Stimulated activated CD4-positive, alpha-beta T cell treated with anti-CD3 and anti-CD28 coated beads, Interleukin-1b, Interleukin-23, amount 100 ng/mL, for 24 hours (primary cell): ENCODE measurements around the gene DPAGT1.
A peak's percentile ranks its signal among the peaks of the same experiment; 100 is the strongest.
"Not testable (repeated sequence)": the region's sequence is repeated elsewhere in the genome, so short reads cannot be mapped to it uniquely, and the experiment has no call there.

Experiments
- DNase-seq, 4 experiments: peaks; one replicate each; pipeline ENCODE4 v3.0.0-alpha.2; 2020; ENCODE audit warnings: low read depth in 4 of 4, low spot score in 1 of 4

The DPAGT1 gene

GRCh38 chr11:119101759-119102423, at the start of gene DPAGT1:
Gene DPAGT1, minus strand, starts transcription at chr11:119101853. Its CDS starts 198 bp downstream, at chr11:119101655.
- peak in 3 of 4 experiments; percentile 52 to 78 (median 76) for DNase-seq

- DNase-seq: no peak
Observed at GRCh38 chr11:119149786-119150275, 48.2 kb upstream of the DPAGT1 start.

DNA sequence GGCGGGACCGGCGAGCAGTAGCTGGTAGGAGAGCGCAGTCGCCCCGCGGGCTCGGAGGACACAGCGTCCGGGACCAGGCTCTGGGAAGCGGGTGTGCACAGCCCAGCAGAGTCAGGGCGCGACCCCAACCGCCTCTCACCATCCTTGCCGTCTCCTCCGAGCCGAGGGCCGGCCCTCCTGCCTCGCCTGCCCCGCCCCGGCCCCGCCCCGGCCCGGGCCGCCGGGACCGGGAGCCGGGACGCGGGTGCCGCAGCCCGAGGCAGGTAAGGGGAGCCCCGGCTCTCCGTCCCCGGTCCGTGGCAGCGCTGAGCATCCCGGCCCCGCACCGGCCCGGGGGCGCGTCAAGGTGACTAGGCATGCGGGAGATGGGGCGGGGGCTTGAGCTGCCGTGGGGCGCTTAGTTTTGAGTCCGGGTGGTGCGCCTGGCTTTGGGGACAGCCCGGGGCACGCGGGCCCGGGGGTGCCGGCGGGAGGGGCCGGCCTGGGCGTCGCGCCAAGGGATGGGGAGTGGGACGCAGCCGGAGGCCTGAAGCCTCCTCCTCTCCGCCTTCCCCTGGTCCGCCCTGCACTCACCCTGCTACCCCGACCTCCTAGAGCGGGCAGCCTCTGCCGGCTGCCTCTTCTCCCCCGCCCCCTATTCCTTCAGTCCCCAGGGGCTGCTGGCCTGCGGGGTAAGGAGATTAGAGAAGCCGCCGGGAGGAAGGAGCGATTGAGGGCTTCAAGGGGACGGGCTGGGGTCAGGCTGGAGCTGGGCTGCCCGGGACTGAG, 47.5 kb upstream of the DPAGT1 start, which contains the start of gene ABCG4:
Gene ABCG4 (plus strand): TSS at position 35 of the 768 bp plus-strand sequence. CDS start 914 bp downstream, outside the sequence.
- no peak for DNase-seq

- no peak for DNase-seq
Observed at GRCh38 chr11:119148720-119149017, 47.0 kb upstream of the DPAGT1 start.

- no peak for DNase-seq
Observed at GRCh38 chr11:119147604-119148333, 46.1 kb upstream of the DPAGT1 start.

- DNase-seq: no peak
Observed at GRCh38 chr11:119145551-119145950, 43.9 kb upstream of the DPAGT1 start.

- no peak for DNase-seq
Observed at GRCh38 chr11:119144825-119145486, 43.3 kb upstream of the DPAGT1 start.

- DNase-seq: not testable (repeated sequence)
Observed at GRCh38 chr11:119139276-119139675, 37.6 kb upstream of the DPAGT1 start.

- no peak for DNase-seq
Observed at GRCh38 chr11:119134389-119134978, 32.8 kb upstream of the DPAGT1 start.

- DNase-seq: no peak
Observed at GRCh38 chr11:119130662-119131061, 29.0 kb upstream of the DPAGT1 start.

GRCh38 chr11:119126675-119127268, 25.1 kb upstream of the DPAGT1 start:
- DNase-seq: no peak

DNA sequence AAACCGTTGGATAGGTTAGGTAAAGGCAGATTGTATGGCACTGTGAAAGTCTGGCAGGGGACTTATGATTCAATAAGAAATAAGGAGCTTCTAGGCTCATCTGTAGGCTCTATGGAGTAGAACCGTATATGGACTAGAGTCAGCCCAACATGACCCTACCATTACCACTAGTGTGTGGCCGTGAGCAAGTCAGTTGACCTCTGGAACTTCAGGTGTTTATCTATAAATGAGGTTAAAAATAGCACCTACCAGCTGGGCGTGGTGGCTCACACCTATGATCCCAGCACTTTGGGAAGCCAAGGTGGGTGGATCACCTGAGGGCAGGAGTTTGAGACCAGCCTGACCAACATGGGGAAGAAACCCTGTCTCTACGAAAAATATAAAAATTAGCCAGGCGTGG, 24.2 kb upstream of the DPAGT1 start:
- no peak for DNase-seq

DNA sequence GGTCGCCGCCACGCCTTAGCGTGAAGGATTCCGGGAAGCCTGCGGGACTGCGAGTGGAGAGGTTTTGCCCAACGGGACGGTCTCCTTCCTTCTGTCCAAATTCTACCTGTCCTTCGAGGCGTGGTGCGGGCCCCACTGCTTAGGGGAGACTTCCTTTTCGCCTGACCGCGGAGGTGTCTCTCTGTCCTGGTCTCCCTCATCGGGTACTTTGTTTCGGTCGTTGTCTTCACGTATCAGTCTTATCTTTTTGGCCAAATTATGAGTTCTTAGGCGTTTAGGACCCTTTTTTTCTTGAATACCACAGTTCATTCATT, 20.1 kb upstream of the DPAGT1 start:
- peak in 2 of 4 experiments; percentile 33 to 37 for DNase-seq

DNA sequence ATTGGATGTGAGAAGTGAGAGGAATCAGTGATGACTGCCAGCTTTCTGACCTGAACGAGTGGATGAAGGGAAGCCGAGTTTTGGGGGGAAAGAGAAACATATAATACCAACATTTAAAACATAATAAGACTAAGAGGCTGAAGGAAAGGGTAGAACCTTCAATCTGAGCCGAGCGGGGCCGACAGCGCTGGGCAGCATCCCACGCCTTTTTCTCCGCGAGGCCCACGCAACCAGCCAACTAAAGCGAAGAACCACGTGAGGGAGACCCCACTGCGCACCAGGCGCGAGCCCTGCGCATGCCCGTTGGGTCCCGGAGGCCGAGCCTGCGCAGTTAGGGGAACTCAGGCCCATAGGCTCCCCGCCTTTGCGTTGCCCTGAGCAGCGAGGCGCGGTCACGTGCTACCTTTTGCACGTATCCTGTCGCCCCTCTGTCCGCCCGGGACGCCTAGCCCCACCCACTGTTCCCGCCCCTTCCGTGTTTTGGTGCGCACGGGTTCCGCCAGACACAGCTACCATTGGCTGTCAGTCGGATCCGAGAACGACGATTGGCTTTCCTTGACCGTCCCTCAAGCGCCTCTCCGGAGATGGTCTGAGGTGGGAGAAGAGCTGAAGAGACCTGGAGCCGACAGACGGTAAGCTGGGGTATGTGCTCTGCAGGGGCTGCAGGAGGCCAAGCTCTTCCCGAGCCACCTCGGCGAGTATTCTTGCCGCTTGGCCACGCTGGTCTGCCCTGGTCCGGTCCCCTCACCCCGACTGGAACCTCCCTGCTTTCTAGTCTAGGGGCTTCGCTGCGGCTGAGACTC, 19.6 kb upstream of the DPAGT1 start, which contains the start of gene HINFP:
Gene HINFP (plus strand): TSS at position 573 of the 803 bp plus-strand sequence. CDS start 5,365 bp downstream, outside the sequence.
- peak; percentile 98 to 100 (median 100) for DNase-seq

GRCh38 chr11:119120639-119121007, 19.0 kb upstream of the DPAGT1 start:
- DNase-seq: no peak

DNA sequence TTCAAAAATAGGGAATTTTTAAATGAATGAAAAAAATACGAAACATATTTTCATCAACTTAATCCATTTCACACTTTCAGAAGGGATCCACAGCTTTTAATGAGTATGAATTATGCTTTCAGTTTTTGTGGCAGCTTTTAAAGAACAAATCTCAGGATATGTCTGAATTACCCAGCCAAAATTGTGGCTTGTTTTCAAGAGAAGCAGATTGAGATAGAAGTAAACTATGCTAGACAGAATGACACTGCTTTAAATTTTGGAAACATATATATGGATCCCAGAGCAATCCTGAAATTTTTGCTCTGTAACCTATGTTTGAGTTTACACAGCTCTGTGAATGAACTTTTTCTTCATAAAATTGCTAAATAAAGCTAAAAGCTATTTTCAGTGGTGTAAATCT, 17.3 kb upstream of the DPAGT1 start:
- no peak for DNase-seq

DNA sequence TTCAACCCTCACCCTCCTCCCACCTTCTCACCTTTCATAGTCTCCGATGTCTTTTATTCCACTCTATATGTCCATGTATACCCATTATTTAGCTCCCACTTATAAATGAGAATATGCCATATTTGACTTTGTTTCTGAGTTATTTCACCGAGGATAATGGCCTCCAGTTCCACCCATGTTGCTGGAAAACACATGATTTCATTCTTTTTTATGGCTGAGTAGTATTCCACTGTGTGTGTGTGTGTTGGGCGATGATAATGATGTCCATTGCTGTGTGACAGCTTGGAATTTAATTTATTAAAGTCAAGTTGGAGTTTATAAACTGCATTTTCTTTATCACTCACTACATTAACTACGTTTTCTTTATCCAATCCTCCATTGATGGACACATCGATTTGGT, 16.6 kb upstream of the DPAGT1 start:
- no peak for DNase-seq

DNA sequence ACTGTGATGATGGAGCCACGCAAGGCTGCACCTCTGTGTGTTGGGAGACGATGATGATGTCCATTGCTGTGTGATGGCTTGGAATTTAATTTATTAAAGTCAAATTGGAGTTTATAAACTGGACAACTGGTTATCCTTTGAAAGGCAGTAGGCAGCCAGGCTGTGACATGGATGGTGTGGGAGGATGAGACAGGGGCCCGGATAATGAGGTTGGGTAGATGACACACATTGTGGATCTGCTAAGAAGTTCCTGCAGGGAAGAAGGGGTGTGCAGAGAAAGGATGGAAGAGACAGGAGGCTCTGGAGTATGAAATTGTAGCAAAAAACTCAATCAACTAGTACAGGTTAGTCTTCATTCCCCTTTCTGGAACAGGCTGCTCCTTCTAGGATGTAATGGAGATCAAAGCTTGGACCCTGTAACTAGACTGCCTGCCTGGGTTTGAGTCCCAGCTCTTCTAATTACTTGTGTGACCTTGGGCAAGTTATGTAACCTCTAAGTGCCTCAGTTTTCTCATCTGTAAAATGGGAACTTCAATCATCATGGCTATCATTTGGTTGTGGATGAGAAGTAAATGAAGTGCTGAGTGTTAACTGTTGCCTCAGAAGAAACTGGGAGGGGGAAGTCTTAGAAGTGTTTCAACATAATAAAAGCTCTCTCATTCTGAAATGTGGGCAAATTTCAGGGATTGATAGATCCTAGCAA, 15.5 kb upstream of the DPAGT1 start:
- no peak for DNase-seq

DNA sequence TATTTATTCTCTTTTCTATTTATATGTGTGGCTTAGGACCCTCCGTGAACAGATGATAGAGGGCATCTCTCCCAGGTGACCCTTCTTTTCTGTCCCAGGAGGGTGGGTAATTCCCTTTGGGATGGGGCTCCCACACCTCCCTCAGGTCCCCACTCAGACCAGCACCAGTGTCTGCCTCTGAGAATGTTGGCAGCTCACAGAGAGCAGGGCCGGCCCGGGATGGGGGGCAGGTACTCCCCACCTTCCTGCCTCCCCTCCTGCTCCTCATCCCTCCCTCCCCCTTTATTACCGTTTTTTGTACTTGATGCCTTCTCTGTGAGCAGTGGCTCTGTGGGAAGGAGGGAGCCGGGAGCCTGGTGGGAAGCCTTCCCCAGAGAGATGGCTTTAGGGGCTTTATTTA, 14.9 kb upstream of the DPAGT1 start:
- no peak for DNase-seq
